HG03565 (cell line): ENCODE data around the gene MTG1.
"Not testable (repeated sequence)": the region's sequence is repeated elsewhere in the genome, so short reads cannot be mapped to it uniquely, and the experiment has no call there.

ENCODE experiments used
- ATAC-seq: cut with Tn5 transposase; IDR thresholded peaks from one replicate; pipeline ENCODE4 v1.9.1; 2021; ENCODE audit warnings: mild to moderate bottlenecking, moderate library complexity; ENCODE audit not compliant: unreplicated experiment

Gene MTG1

GRCh38 chr10:133358925-133359310 lies 35.0 kb upstream of the MTG1 start:
- no peak for ATAC-seq

GRCh38 chr10:133359554-133359971 lies 34.4 kb upstream of the MTG1 start:
- ATAC-seq, result no peak

GRCh38 chr10:133359972-133360610 lies 33.9 kb upstream of the MTG1 start:
- no peak for ATAC-seq

- ATAC-seq, result no peak
These were observed 32.7 kb upstream of the MTG1 start for GRCh38 chr10:133361227-133361626.

GRCh38 chr10:133361773-133362441 lies 32.0 kb upstream of the MTG1 start:
- no peak for ATAC-seq

GRCh38 chr10:133362846-133363245 lies 31.1 kb upstream of the MTG1 start:
- ATAC-seq, result no peak

GRCh38 chr10:133364645-133365431 lies 29.1 kb upstream of the MTG1 start:
- no peak for ATAC-seq

GRCh38 chr10:133365461-133366129 lies 28.4 kb upstream of the MTG1 start:
- no peak for ATAC-seq

- ATAC-seq, result no peak
These were observed 27.9 kb upstream of the MTG1 start for GRCh38 chr10:133366130-133366478.

GRCh38 chr10:133366751-133367150 lies 27.2 kb upstream of the MTG1 start:
- no peak for ATAC-seq

GRCh38 chr10:133367461-133367860 lies 26.5 kb upstream of the MTG1 start:
- not testable (repeated sequence) for ATAC-seq

GRCh38 chr10:133368153-133368552 lies 25.8 kb upstream of the MTG1 start:
- no peak for ATAC-seq

- no peak for ATAC-seq
These were observed 23.7 kb upstream of the MTG1 start for GRCh38 chr10:133370030-133370786.

- ATAC-seq, result no peak
These were observed 21.4 kb upstream of the MTG1 start for GRCh38 chr10:133372507-133372906.

GRCh38 chr10:133373174-133374090 lies 20.5 kb upstream of the MTG1 start, which contains the start of gene ECHS1:
Gene ECHS1 (minus strand): TSS chr10:133373354. CDS start chr10:133373333, 21 bp downstream.
- peak; percentile 86 for ATAC-seq

GRCh38 chr10:133375357-133376115 lies 18.4 kb upstream of the MTG1 start:
- ATAC-seq, result no peak

GRCh38 chr10:133376183-133376582 lies 17.8 kb upstream of the MTG1 start:
- ATAC-seq, result not testable (repeated sequence)

GRCh38 chr10:133377025-133377817 lies 16.7 kb upstream of the MTG1 start:
- ATAC-seq, result no peak
